Measurements from ENCODE around the gene RNF41. TPM values are rescaled to one million over a fixed set of nuclear protein-coding genes. Genes with fewer than 3 reads are reported as not detected.
A peak's percentile ranks its signal among the peaks of the same experiment; 100 is the strongest.

Gene RNF41
- total RNA-seq, 2 experiments from 2014 or later: 28.2 to 34.2 TPM

GRCh38 chr12:56220611-56221231 is 1.0 kb downstream of the RNF41 start:
- peaks cover 37% of the 10 kb centered on the region for H3K4me1 Mint-ChIP-seq
- H3K27me3 Mint-ChIP-seq: no peaks in the 10 kb centered on the region
- ATAC-seq (no peak), DNase-seq (no peak)
- H3K36me3 Mint-ChIP-seq: peaks cover 4% of the 10 kb centered on the region
- peak overlapping the region; percentile 93 for H3K27ac Mint-ChIP-seq
- H3K9me3 Mint-ChIP-seq (ENCODE audit: low read depth): no peaks in the 10 kb centered on the region
- CTCF ChIA-PET: interaction anchor here (0.8 to 4.2 kb wide), 10 partner anchors 14 to 243 kb away, joined by 3 to 57 read pairs (median 12); partner anchors contain the start of genes CNPY2, COQ10A, ESYT1 and SMARCC2
- peak overlapping the region; percentile 97 for H3K4me3 Mint-ChIP-seq

- Mint-ChIP-seq H3K27me3 (no peaks in the 10 kb centered on the region), H3K36me3 (peaks cover 8% of the 10 kb centered on the region), H3K4me1 (peaks cover 29% of the 10 kb centered on the region), H3K4me3 (no peak overlapping the region), H3K9me3 (ENCODE audit: low read depth) (no peaks in the 10 kb centered on the region), H3K27ac (no peak overlapping the region)
- ATAC-seq (no peak), DNase-seq (no peak)
- CTCF ChIA-PET: interaction anchor here (1.2 to 4.2 kb wide), 5 partner anchors 13 to 93 kb away, joined by 3 to 57 read pairs (median 24); partner anchors contain the start of genes COQ10A, ESYT1 and SMARCC2
These were observed 1.9 kb downstream of the RNF41 start for GRCh38 chr12:56219840-56220239.

GRCh38 chr12:56216461-56216860 is 5.3 kb downstream of the RNF41 start:
- no peak overlapping the region for H3K4me3 Mint-ChIP-seq
- peaks cover 23% of the 10 kb centered on the region for H3K36me3 Mint-ChIP-seq
- ATAC-seq: no peak
- no peak for DNase-seq
- H3K4me1 Mint-ChIP-seq: peaks cover 10% of the 10 kb centered on the region
- no peak overlapping the region for H3K27ac Mint-ChIP-seq
- CTCF ChIA-PET: interaction anchor here (1.4 kb wide), 1 partner anchor 42 kb away, joined by 6 read pairs; the partner anchor contains the start of gene ANKRD52
- no peaks in the 10 kb centered on the region for H3K27me3 Mint-ChIP-seq
- no peaks in the 10 kb centered on the region for H3K9me3 Mint-ChIP-seq (ENCODE audit: low read depth)

DNA sequence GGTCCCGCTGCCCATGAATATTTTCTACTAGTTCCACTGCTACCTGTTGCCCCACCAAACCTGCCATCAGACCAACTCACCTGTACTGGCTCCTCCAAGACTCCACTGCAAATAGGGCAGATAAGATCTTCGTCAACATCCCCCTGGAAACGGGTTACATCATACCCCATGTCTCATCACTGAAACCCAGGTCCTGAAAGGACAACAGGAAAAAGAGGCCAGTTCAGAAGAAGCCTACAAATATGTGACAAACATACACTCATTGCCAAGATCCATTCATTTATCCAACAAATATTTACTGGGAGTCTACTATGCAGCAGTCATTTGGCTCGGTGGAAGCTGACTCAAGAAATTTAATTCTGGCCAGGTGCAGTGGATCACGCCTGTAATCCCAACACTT is 7.8 kb downstream of the RNF41 start:
- ATAC-seq (no peak), DNase-seq (no peak)
- Mint-ChIP-seq H3K27me3 (no peaks in the 10 kb centered on the region), H3K4me1 (no peaks in the 10 kb centered on the region), H3K36me3 (peaks cover 39% of the 10 kb centered on the region), H3K4me3 (no peak overlapping the region), H3K9me3 (ENCODE audit: low read depth) (no peaks in the 10 kb centered on the region), H3K27ac (no peak overlapping the region)
- CTCF ChIA-PET: interaction anchor here (1.5 to 1.9 kb wide), 2 partner anchors 8 to 25 kb away, joined by 3 to 7 read pairs; partner anchors contain the start of genes RNF41 and SMARCC2

DNA sequence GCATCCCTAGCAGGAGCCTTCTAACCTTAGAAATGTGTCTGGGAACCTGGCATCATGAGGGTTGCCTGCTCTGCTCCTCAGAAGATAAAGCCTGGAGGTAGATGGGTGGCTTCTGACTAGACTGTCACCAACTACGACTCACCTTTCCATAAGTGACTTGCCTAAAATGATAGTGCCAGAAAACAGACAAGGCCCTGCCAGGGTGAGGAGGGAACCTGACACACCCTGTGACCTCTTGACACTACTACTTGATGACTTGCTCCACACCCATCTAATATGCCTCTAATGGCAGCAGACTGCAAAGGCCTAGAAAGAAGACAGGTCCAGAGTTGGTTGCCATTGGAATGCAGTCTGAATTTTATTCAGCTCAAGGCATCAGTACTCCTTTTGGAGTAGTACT is 9.4 kb downstream of the RNF41 start:
- CTCF ChIA-PET: interaction anchor here (1.9 kb wide), 1 partner anchor 10 kb away, joined by 7 read pairs; the partner anchor contains the start of gene RNF41
- Mint-ChIP-seq H3K4me3 (no peak overlapping the region), H3K27me3 (no peaks in the 10 kb centered on the region), H3K36me3 (peaks cover 46% of the 10 kb centered on the region), H3K4me1 (no peaks in the 10 kb centered on the region), H3K27ac (no peak overlapping the region), H3K9me3 (ENCODE audit: low read depth) (no peaks in the 10 kb centered on the region)
- no peak for ATAC-seq
- no peak for DNase-seq

DNA sequence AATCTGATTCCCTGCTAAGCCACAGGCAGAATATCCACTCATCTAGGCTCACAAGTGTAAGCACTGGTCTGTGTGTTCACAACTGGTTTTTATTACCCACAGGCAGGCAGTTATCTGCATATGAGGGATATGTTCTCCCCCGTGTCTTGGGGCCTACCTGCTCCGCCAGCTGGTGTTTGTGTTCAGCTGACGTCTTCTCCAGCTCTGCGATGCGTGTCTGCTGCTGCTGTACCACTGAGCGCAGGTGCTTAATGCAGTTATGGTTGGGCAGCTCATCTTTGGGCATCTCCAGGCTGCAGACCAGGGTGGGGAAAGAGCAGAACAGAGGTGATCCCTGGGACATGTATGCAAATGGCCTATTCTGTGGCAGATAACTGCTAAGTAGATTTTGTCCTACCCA is 13.7 kb downstream of the RNF41 start:
- H3K4me1 Mint-ChIP-seq: no peaks in the 10 kb centered on the region
- CTCF ChIA-PET: interaction anchor here (1.5 to 3.9 kb wide), 5 partner anchors 13 to 256 kb away, joined by 3 to 24 read pairs (median 16); partner anchors contain the start of genes ANKRD52, COQ10A and RNF41
- no peak for DNase-seq
- no peaks in the 10 kb centered on the region for H3K27me3 Mint-ChIP-seq
- H3K27ac Mint-ChIP-seq: no peak overlapping the region
- H3K4me3 Mint-ChIP-seq: no peak overlapping the region
- H3K9me3 Mint-ChIP-seq (ENCODE audit: low read depth): no peaks in the 10 kb centered on the region
- peaks cover 45% of the 10 kb centered on the region for H3K36me3 Mint-ChIP-seq
- ATAC-seq: no peak

- peak; percentile 62 for ATAC-seq
- Mint-ChIP-seq H3K4me3 (no peak overlapping the region), H3K36me3 (peaks cover 40% of the 10 kb centered on the region), H3K27me3 (no peaks in the 10 kb centered on the region), H3K27ac (no peak overlapping the region), H3K4me1 (no peaks in the 10 kb centered on the region), H3K9me3 (ENCODE audit: low read depth) (no peaks in the 10 kb centered on the region)
- CTCF ChIA-PET: interaction anchor here (0.6 to 3.9 kb wide), 17 partner anchors 10 to 275 kb away, joined by 3 to 24 read pairs (median 5); partner anchors contain the start of genes ANKRD52, COQ10A, IL23A and RNF41
- peak; percentile 63 for DNase-seq
These were observed 15.1 kb downstream of the RNF41 start for GRCh38 chr12:56206452-56207166.

- H3K4me3 Mint-ChIP-seq: no peak overlapping the region
- H3K9me3 Mint-ChIP-seq (ENCODE audit: low read depth): no peaks in the 10 kb centered on the region
- H3K4me1 Mint-ChIP-seq: no peaks in the 10 kb centered on the region
- H3K27ac Mint-ChIP-seq: no peak overlapping the region
- CTCF ChIA-PET: interaction anchor here (0.8 to 3.9 kb wide), 8 partner anchors 11 to 259 kb away, joined by 3 to 17 read pairs (median 6); partner anchors contain the start of genes ANKRD52, COQ10A and SMARCC2
- no peaks in the 10 kb centered on the region for H3K27me3 Mint-ChIP-seq
- ATAC-seq (peak; percentile 62), DNase-seq (no peak)
- H3K36me3 Mint-ChIP-seq: peaks cover 35% of the 10 kb centered on the region
These were observed 16.3 kb downstream of the RNF41 start for GRCh38 chr12:56205445-56205844.

- no peak for ATAC-seq
- no peak for DNase-seq
- Mint-ChIP-seq H3K4me3 (no peak overlapping the region), H3K27me3 (no peaks in the 10 kb centered on the region), H3K36me3 (peaks cover 26% of the 10 kb centered on the region), H3K27ac (no peak overlapping the region), H3K4me1 (no peaks in the 10 kb centered on the region), H3K9me3 (ENCODE audit: low read depth) (no peaks in the 10 kb centered on the region)
- CTCF ChIA-PET: interaction anchor here (1.5 kb wide), 1 partner anchor 12 kb away, joined by 4 read pairs; no protein-coding TSS in a partner anchor
These were observed 17.4 kb downstream of the RNF41 start for GRCh38 chr12:56204275-56204674.

DNA sequence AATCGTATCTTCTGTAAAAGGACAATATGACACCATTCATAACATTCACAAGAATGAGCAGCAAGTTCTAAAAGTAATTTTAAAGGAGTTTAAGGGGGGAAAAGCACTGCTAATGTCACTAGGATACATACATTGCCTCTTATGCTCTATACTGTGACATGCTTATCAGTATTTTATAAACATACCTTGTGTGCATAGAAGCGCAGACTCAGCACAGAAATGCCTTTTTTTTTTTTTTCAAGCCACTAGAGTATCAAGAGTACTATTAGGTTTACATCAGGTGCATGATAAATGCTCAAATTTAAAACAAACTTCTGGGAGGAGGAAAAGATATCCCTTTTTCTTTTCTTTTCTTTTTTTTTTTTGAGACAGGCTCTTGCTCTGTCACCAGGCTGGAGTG is 18.9 kb downstream of the RNF41 start:
- DNase-seq (no peak), ATAC-seq (no peak)
- peaks cover 22% of the 10 kb centered on the region for H3K36me3 Mint-ChIP-seq
- CTCF ChIA-PET: interaction anchor here (1.5 to 2.3 kb wide), 2 partner anchors 14 to 85 kb away, joined by 4 to 14 read pairs; partner anchors contain the start of genes SMARCC2 and ZC3H10
- no peak overlapping the region for H3K27ac Mint-ChIP-seq
- no peaks in the 10 kb centered on the region for H3K9me3 Mint-ChIP-seq (ENCODE audit: low read depth)
- H3K4me1 Mint-ChIP-seq: no peaks in the 10 kb centered on the region
- H3K27me3 Mint-ChIP-seq: no peaks in the 10 kb centered on the region
- H3K4me3 Mint-ChIP-seq: no peak overlapping the region

DNA sequence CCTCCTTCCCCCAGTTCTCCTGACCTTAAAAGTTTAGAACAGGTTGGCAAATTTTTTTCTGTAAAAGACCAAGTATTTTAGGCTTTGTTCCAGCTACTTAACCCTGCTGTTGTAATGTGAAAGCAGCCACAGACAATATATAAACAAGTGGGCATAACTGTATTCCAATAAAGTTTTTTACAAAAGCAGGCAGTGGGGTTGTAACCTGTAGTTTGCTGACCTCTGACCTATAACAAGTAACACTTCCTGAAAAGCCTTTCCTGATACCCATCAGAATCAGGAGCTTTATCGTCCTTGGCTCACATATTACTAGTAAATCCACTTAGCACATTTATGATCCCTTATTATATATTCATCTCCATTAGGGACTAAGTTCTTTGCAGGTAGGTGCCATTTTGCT is 19.4 kb downstream of the RNF41 start:
- no peaks in the 10 kb centered on the region for H3K27me3 Mint-ChIP-seq

DNA sequence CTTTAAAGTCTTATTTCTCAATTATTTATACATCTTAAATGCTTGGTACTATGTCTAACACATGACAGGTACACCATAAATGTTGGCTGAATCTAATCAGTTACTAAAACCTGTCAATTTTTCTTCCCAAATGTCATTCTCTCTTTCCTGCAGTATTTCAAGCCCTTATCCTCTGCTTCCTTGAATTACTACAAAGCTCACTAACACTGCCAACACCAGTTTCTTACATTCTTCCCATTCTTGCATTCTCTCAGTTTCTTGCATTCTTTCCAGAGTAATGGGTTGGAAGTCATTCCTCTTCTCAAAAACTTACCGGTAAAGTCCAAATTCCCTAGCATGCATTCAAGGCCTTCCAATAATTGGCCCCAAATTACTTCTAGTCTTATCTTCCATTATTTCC is 22.9 kb downstream of the RNF41 start:
- Mint-ChIP-seq H3K36me3 (no peaks in the 10 kb centered on the region), H3K4me3 (no peak overlapping the region), H3K27ac (no peak overlapping the region), H3K9me3 (ENCODE audit: low read depth) (no peaks in the 10 kb centered on the region), H3K27me3 (no peaks in the 10 kb centered on the region), H3K4me1 (no peaks in the 10 kb centered on the region)
- CTCF ChIA-PET: interaction anchor here (1.1 kb wide), 1 partner anchor 9 kb away, joined by 3 read pairs; the partner anchor contains the start of gene SMARCC2
- DNase-seq (no peak), ATAC-seq (no peak)

More for the DNA sequence above, 19.4 kb downstream of the RNF41 start:
- no peaks in the 10 kb centered on the region for H3K4me1 Mint-ChIP-seq
- H3K27ac Mint-ChIP-seq: no peak overlapping the region
- CTCF ChIA-PET: interaction anchor here (1.4 to 2.3 kb wide), 3 partner anchors 13 to 262 kb away, joined by 4 to 14 read pairs (median 7); partner anchors contain the start of genes SMARCC2 and ZC3H10
- ATAC-seq (no peak), DNase-seq (no peak)
- H3K4me3 Mint-ChIP-seq: no peak overlapping the region
- no peaks in the 10 kb centered on the region for H3K9me3 Mint-ChIP-seq (ENCODE audit: low read depth)
- peaks cover 17% of the 10 kb centered on the region for H3K36me3 Mint-ChIP-seq

DNA sequence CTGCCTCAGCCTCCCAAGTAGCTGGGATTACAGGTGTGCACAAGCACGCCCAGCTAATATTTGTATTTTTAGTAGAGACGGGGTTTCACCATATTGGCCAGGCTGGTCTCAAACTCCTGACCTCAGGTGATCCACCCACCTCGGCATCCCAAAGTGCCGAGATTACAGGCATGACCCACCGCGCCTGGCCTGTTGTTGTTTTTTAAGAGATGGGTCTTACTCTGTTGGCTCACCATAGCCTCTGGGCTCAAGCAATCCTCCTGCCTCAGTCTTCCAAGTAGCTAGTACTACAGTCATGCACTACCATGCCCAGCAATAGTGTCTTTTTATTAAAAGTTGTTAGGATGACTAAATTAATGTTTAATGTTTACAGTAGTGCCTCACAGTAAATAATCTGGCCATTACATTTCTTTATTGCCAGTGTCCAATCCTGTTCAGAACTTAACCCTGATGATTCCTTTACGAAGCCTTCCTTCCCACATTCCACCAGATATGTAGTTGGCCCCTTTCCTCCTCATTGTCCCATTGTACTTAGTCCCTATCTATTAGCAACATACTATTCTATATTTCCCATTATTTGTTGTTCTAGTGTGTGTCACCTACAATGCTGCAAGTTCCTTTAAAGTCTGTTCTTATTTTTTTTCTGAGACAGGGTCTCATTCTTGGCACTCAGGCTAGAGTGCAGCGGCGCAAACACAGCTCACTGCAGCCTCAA is 23.6 kb downstream of the RNF41 start:
- H3K27me3 Mint-ChIP-seq: no peaks in the 10 kb centered on the region
- no peak for DNase-seq
- no peaks in the 10 kb centered on the region for H3K36me3 Mint-ChIP-seq
- no peaks in the 10 kb centered on the region for H3K9me3 Mint-ChIP-seq (ENCODE audit: low read depth)
- peaks cover 5% of the 10 kb centered on the region for H3K4me1 Mint-ChIP-seq
- ATAC-seq: no peak
- H3K27ac Mint-ChIP-seq: no peak overlapping the region
- no peak overlapping the region for H3K4me3 Mint-ChIP-seq
- CTCF ChIA-PET: interaction anchor here (1.1 kb wide), 1 partner anchor 8 kb away, joined by 3 read pairs; the partner anchor contains the start of gene SMARCC2
